ENCODE data around the gene HOXB13. TPM values are rescaled to one million over a fixed set of nuclear protein-coding genes. Genes with fewer than 3 reads are reported as not detected.

The HOXB13 gene
- total and polyA plus RNA-seq, 9 donors = 0.38 TPM; not detected in 8

DNA sequence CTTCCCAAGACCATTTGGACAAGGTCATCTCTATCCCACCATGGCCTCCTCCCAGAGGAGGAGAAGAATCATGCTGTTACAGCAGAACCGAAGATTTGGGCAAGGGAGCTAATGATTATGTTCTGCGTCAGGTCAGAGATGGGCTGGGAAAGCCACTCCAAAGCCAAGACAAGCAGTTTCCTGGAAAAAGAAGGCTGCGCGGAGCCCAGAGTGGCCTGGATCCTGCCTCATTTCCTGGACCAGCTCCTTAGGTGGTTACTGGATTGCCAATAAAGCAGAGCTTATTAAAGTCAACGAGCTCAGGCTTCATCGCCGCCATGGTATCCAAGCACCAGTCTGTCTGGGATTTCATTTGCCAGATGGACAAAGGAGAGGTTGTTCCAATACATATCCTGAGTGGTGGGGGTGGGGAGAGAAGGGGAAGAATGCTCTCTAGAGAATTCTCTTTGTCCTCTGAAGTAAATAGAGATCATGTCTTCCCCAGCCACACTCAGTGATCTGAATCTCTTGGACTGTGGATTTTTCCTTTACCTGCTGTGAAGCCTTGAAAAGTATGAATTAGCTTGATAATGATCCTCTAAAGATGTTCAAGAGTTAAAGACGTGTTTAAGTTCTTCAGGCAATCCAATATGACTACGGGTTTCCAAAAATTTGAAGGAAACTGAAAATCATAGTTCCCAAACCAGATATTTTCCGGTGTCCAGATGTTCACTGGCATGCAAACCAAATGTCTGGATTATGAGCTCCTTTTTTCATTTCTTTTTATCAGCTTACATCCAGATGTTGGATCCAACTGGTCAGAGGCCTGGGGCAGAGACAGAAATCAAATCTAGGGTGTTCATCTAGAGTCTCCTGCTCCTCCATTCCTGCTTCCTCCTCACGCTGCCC is 23.9 kb downstream of the HOXB13 start:
- no peaks in the 10 kb centered on the region for H3K36me3 ChIP-seq
- no peak overlapping the region for H3K4me3 ChIP-seq
- 73 to 74% (median 74%) methylated on average over 11 of the region's 11 CpGs for WGBS, 3 donors
- H3K27ac ChIP-seq = no peak overlapping the region
- no peaks in the 10 kb centered on the region for H3K9me3 ChIP-seq
- no peak for DNase-seq
- no peaks in the 10 kb centered on the region for H3K27me3 ChIP-seq
- TF ChIP-seq POLR2A (IDR thresholded peaks at IDR 0.05) (no peak), CTCF (IDR thresholded peaks at IDR 0.05) (no peak), EP300 (IDR thresholded peaks at IDR 0.05) (no peak)
- intact Hi-C loops (cut with DNase I) = no loop called here
- H3K4me1 ChIP-seq (ENCODE audit: insufficient read depth) = no peaks in the 10 kb centered on the region

DNA sequence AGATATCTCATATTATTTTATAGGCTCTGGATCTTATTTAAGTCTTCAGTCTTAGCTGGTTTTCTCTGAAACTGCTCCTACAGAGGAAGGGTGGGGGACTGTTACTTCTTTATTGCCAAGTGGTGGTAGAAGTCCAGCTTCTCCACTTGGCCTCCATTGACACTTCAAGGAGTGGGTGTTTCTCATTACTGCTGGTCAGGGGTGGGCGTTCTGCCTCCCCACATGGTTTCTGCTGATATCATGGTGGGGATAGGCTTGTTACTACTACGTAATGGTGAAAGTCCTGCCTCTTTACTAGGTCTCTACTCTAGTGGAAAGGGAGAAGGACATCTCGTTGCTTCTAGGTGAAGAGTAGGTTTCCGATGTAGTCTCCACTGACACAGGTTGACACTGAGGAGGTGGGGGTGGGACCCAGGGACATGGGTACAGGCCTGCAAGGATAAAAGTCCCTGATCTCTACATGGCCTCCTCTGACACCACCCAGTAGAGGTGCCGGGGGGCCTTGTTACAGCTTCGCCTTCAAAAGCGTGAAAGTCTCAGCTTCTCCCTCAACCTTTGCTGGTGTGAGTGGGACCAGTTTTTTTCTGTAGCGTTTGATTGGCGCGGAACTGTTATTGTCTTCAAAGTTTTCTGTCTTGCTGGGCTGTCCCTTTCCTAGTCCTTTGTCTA is 26.6 kb downstream of the HOXB13 start:
- no peaks in the 10 kb centered on the region for H3K4me1 ChIP-seq (ENCODE audit: insufficient read depth)
- DNase-seq = no peak
- no peaks in the 10 kb centered on the region for H3K27me3 ChIP-seq
- TF ChIP-seq EP300 (IDR thresholded peaks at IDR 0.05) (no peak), POLR2A (IDR thresholded peaks at IDR 0.05) (no peak), CTCF (IDR thresholded peaks at IDR 0.05) (no peak)
- no peak overlapping the region for H3K4me3 ChIP-seq
- H3K27ac ChIP-seq = no peak overlapping the region
- intact Hi-C loops (cut with DNase I) = no loop called here
- WGBS, 3 donors = 84 to 88% (median 88%) methylated on average over 10 of the region's 10 CpGs
- H3K36me3 ChIP-seq = no peaks in the 10 kb centered on the region
- no peaks in the 10 kb centered on the region for H3K9me3 ChIP-seq

DNA sequence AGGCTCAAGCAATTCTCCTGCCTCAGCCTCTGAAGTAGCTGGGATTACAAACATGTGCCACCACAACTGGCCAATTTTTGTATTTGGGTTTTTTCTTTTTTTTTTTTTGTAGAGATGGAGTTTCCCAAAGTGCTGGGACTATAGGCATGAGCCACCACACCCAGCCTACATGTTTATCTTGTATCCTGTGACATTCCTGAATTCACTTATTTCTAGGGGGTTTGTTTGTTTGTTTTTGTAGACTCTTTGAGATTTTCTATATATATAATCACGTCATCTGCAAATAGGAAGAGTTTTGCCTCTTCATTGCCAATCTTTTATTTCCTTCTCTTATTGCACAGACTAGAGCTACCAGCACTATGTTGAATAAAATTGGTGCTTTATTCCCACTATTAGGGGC is 35.4 kb downstream of the HOXB13 start:
- Histone ChIP-seq H3K27ac (no peak overlapping the region), H3K27me3 (no peaks in the 10 kb centered on the region), H3K4me1 (ENCODE audit: insufficient read depth) (no peaks in the 10 kb centered on the region), H3K36me3 (no peaks in the 10 kb centered on the region), H3K4me3 (no peak overlapping the region), H3K9me3 (no peaks in the 10 kb centered on the region)
- no peak for DNase-seq
- intact Hi-C loops (cut with DNase I) = no loop called here
- 26 to 58% (median 36%) methylated on average over 1 of the region's 1 CpG for WGBS, 3 donors
- TF ChIP-seq EP300 (IDR thresholded peaks at IDR 0.05) (no peak), CTCF (IDR thresholded peaks at IDR 0.05) (no peak), POLR2A (IDR thresholded peaks at IDR 0.05) (no peak)

GRCh38 chr17:48692049-48692448 is 36.5 kb downstream of the HOXB13 start:
- no peak for DNase-seq
- no peak overlapping the region for H3K4me3 ChIP-seq
- intact Hi-C loops (cut with DNase I) = no loop called here
- no peak overlapping the region for H3K27ac ChIP-seq
- no peak for TF ChIP-seq POLR2A (IDR thresholded peaks at IDR 0.05)
- 71 to 89% (median 83%) methylated on average over 1 of the region's 1 CpG for WGBS, 3 donors
- H3K36me3 ChIP-seq = no peaks in the 10 kb centered on the region
- H3K4me1 ChIP-seq (ENCODE audit: insufficient read depth) = no peaks in the 10 kb centered on the region
- H3K9me3 ChIP-seq = no peaks in the 10 kb centered on the region
- no peaks in the 10 kb centered on the region for H3K27me3 ChIP-seq

DNA sequence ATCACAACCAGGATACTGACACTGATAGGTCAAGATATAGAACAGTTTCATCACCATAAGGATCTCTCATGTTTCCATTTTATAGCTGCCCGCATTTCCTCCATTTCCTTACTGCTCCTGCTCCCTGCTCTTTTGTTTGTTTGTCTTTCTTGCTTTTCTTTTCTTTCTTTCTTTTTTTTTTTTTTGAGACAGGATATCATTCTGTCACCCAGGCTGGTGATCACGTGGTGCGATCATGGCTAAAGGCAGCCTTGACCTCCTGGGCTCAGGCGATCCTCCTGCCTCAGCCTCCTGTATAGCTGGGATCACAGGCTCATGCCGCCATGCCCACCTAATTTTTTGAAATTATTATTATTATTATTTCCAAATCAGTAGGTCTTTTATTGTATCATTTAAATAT is 37.9 kb downstream of the HOXB13 start:
- H3K27ac ChIP-seq = no peak overlapping the region
- H3K4me1 ChIP-seq (ENCODE audit: insufficient read depth) = no peaks in the 10 kb centered on the region
- no peaks in the 10 kb centered on the region for H3K27me3 ChIP-seq
- no peaks in the 10 kb centered on the region for H3K36me3 ChIP-seq
- no peaks in the 10 kb centered on the region for H3K9me3 ChIP-seq
- intact Hi-C loops (cut with DNase I) = no loop called here
- TF ChIP-seq POLR2A (IDR thresholded peaks at IDR 0.05) = no peak
- no peak for TF ChIP-seq CTCF (IDR thresholded peaks at IDR 0.05)
- TF ChIP-seq EP300 (IDR thresholded peaks at IDR 0.05) = no peak
- WGBS, 3 donors = 82 to 86% (median 82%) methylated on average over 5 of the region's 5 CpGs
- DNase-seq = no peak
- no peak overlapping the region for H3K4me3 ChIP-seq
